ENCODE results near the gene FOXJ3.

GRCh38 chr1:42305639-42306038 is 29.4 kb downstream of the FOXJ3 start:
- no peak for TF ChIP-seq EZH2 (IDR thresholded peaks at IDR 0.05; ENCODE audit: borderline replicate concordance)
- no peak for TF ChIP-seq CTCF (IDR thresholded peaks at IDR 0.05; ENCODE audit: poor library complexity)
